GM15510 (cell line): ENCODE data around the gene PRDM16.

Source experiments
- POLR2A ChIP-seq: IDR thresholded peaks from 3 replicates; pipeline ENCODE4 v1.6.1; 2011; ENCODE audit warnings: borderline replicate concordance; ENCODE audit not compliant: insufficient read length; ENCODE audit errors: extremely low read depth

PRDM16 gene

GRCh38 chr1:3136532-3136931, 67.5 kb downstream of the PRDM16 start:
- no peak for TF ChIP-seq POLR2A

GRCh38 chr1:3137111-3138100, 68.4 kb downstream of the PRDM16 start:
- no peak for TF ChIP-seq POLR2A

GRCh38 chr1:3138623-3139151, 69.7 kb downstream of the PRDM16 start:
- TF ChIP-seq POLR2A, result no peak

GRCh38 chr1:3139451-3139852, 70.4 kb downstream of the PRDM16 start:
- TF ChIP-seq POLR2A, result no peak

- TF ChIP-seq POLR2A, result no peak
These were observed 70.9 kb downstream of the PRDM16 start for GRCh38 chr1:3139871-3140361.

- no peak for TF ChIP-seq POLR2A
These were observed 71.4 kb downstream of the PRDM16 start for GRCh38 chr1:3140437-3140836.

- no peak for TF ChIP-seq POLR2A
These were observed 72.1 kb downstream of the PRDM16 start for GRCh38 chr1:3141129-3141528.

- no peak for TF ChIP-seq POLR2A
These were observed 72.8 kb downstream of the PRDM16 start for GRCh38 chr1:3141836-3142235.

- TF ChIP-seq POLR2A, result no peak
These were observed 73.2 kb downstream of the PRDM16 start for GRCh38 chr1:3142236-3142635.

- no peak for TF ChIP-seq POLR2A
These were observed 73.7 kb downstream of the PRDM16 start for GRCh38 chr1:3142751-3143150.

GRCh38 chr1:3145532-3146325, 76.7 kb downstream of the PRDM16 start:
- TF ChIP-seq POLR2A, result no peak

- no peak for TF ChIP-seq POLR2A
These were observed 77.5 kb downstream of the PRDM16 start for GRCh38 chr1:3146458-3146857.

- TF ChIP-seq POLR2A, result no peak
These were observed 77.9 kb downstream of the PRDM16 start for GRCh38 chr1:3146907-3147306.

- no peak for TF ChIP-seq POLR2A
These were observed 79.2 kb downstream of the PRDM16 start for GRCh38 chr1:3148171-3148570.

- TF ChIP-seq POLR2A, result no peak
These were observed 80.3 kb downstream of the PRDM16 start for GRCh38 chr1:3149277-3149676.
